Breast epithelium (tissue), 4 donors: ENCODE results near the gene MRPL24. TPM values are rescaled to one million over a fixed set of nuclear protein-coding genes. Genes with fewer than 3 reads are reported as not detected.
A peak's percentile ranks its signal among the peaks of the same experiment; 100 is the strongest.

Experiments used
- DNase-seq, 2 donors: peaks; one replicate each; pipeline ENCODE4 v3.0.0-alpha.2; 2019; ENCODE audit warnings: low spot score in 2 of 2
- H3K27ac ChIP-seq, 2 donors: fragments of 200-600 bp; sonication (generic) in 1 of 2; one replicate each; pipeline ENCODE4 v1.5.1; 2016 to 2019; ENCODE audit warnings: mild to moderate bottlenecking in 1 of 2
- H3K27me3 ChIP-seq, 2 donors: fragments of 200-600 bp; sonication (generic) in 1 of 2; one replicate each; pipeline versions ENCODE4 v1.5.1 to v1.6.0; 2017 to 2019; ENCODE audit warnings: control low read depth in 1 of 2, mild to moderate bottlenecking in 1 of 2
- H3K36me3 ChIP-seq: fragments of 200-600 bp; one replicate; pipeline ENCODE4 v1.5.1; 2019
- H3K4me1 ChIP-seq, 2 donors: fragments of 200-600 bp; sonication (generic); one replicate each; pipeline ENCODE4 v1.5.1; 2016 to 2019; ENCODE audit warnings: control low read depth in 1 of 2
- H3K4me3 ChIP-seq, 3 donors: fragments of 200-600 bp; sonication (generic); 1 replicate in 2 of 3; 2 replicates in 1 of 3; pipeline ENCODE4 v1.5.1; 2016 to 2019; ENCODE audit warnings: mild to moderate bottlenecking in 3 of 3, moderate library complexity in 2 of 3
- H3K9me3 ChIP-seq, 2 donors: fragments of 200-600 bp; sonication (generic) in 1 of 2; one replicate each; pipeline ENCODE4 v1.5.1; 2016 to 2019; ENCODE audit warnings: control low read depth in 1 of 2
- CTCF ChIP-seq, 3 donors: fragments of 450-650 bp; IDR thresholded peaks; one replicate each; pipeline ENCODE4 v1.5.1; 2016 to 2017; ENCODE audit warnings: antibody characterized with exemption in 3 of 3, mild to moderate bottlenecking in 3 of 3, moderate library complexity in 3 of 3
- POLR2A ChIP-seq: fragments of 450-650 bp; IDR thresholded peaks from one replicate; pipeline ENCODE4 v1.6.1; 2016; ENCODE audit warnings: antibody characterized with exemption, mild to moderate bottlenecking, moderate library complexity
- POLR2AphosphoS5 ChIP-seq, 3 donors: sonication (generic); formaldehyde crosslinking; IDR thresholded peaks; one replicate each; pipeline ENCODE4 v1.6.1; 2017; ENCODE audit warnings: antibody characterized with exemption in 3 of 3
- intact Hi-C: fragments of 100-400 bp; cut with DNase I; formaldehyde crosslinking; loops from one replicate; pipeline ENCODE4 v1.15.1; 2023; ENCODE audit warnings: low total_unique reads
- total RNA-seq, 3 donors: library from RNA; depleted of rRNA; stranded (reverse); fragments of >200 nt; gene quantifications; one replicate each; pipeline ENCODE4 v1.1.0, GENCODE V29; 2016

The MRPL24 gene
- total RNA-seq, 3 donors from 2014 or later: 36.6 to 63.9 (median 63.8) TPM

- H3K36me3 ChIP-seq: no peaks in the 10 kb centered on the region
- peaks cover 0 to 18% of the 10 kb centered on the region in 2 donors for H3K4me1 ChIP-seq
- no peaks in the 10 kb centered on the region for H3K9me3 ChIP-seq
- TF ChIP-seq CTCF (IDR thresholded peaks at IDR 0.05) (no peak), POLR2A (no peak), POLR2AphosphoS5 (IDR thresholded peaks at IDR 0.05) (no peak)
- H3K27ac ChIP-seq: peak overlapping the region; percentile 2 to 27
- H3K27me3 ChIP-seq: no peaks in the 10 kb centered on the region
- no peak overlapping the region for H3K4me3 ChIP-seq
- intact Hi-C loops: no loop called here
- no peak for DNase-seq
Measured at GRCh38 chr1:156772728-156773497, 32.0 kb upstream of the MRPL24 start.

- no peaks in the 10 kb centered on the region for H3K27me3 ChIP-seq
- TF ChIP-seq POLR2AphosphoS5 (IDR thresholded peaks at IDR 0.05) (no peak), POLR2A (no peak), CTCF (IDR thresholded peaks at IDR 0.05) (no peak)
- intact Hi-C loops: no loop called here
- no peaks in the 10 kb centered on the region for H3K9me3 ChIP-seq
- DNase-seq: no peak
- peaks cover 0 to 13% of the 10 kb centered on the region in 2 donors for H3K4me1 ChIP-seq
- no peak overlapping the region for H3K4me3 ChIP-seq
- no peaks in the 10 kb centered on the region for H3K36me3 ChIP-seq
- H3K27ac ChIP-seq: no peak overlapping the region
Measured at GRCh38 chr1:156772222-156772621, 31.3 kb upstream of the MRPL24 start.

GRCh38 chr1:156768610-156769295 lies 27.9 kb upstream of the MRPL24 start:
- no peaks in the 10 kb centered on the region for H3K9me3 ChIP-seq
- peak overlapping the region; percentile 86 to 98 (median 95) for H3K4me3 ChIP-seq
- H3K36me3 ChIP-seq: no peaks in the 10 kb centered on the region
- H3K27ac ChIP-seq: peak overlapping the region; percentile 92 to 96
- intact Hi-C loops: no loop called here
- TF ChIP-seq POLR2A (no peak), POLR2AphosphoS5 (IDR thresholded peaks at IDR 0.05) (no peak), CTCF (IDR thresholded peaks at IDR 0.05) (no peak)
- H3K4me1 ChIP-seq: peaks cover 0 to 12% of the 10 kb centered on the region in 2 donors
- DNase-seq: no peak
- H3K27me3 ChIP-seq: no peaks in the 10 kb centered on the region

GRCh38 chr1:156767879-156768604 lies 27.2 kb upstream of the MRPL24 start:
- TF ChIP-seq POLR2AphosphoS5 (IDR thresholded peaks at IDR 0.05) (no peak), CTCF (IDR thresholded peaks at IDR 0.05) (no peak)
- peaks cover 0 to 12% of the 10 kb centered on the region in 2 donors for H3K4me1 ChIP-seq
- intact Hi-C loops: no loop called here
- peak overlapping the region; percentile 92 to 96 for H3K27ac ChIP-seq
- H3K9me3 ChIP-seq: no peaks in the 10 kb centered on the region
- H3K4me3 ChIP-seq: peak overlapping the region; percentile 86 to 98 (median 95)
- no peaks in the 10 kb centered on the region for H3K36me3 ChIP-seq
- H3K27me3 ChIP-seq: no peaks in the 10 kb centered on the region
- peak in 1 of 2 donors; percentile 28 for DNase-seq
